CD4-positive, alpha-beta T cell treated with Interleukin-10 for 1 hour (primary cell): ENCODE data around the gene SPAG9.
"Not testable (repeated sequence)": the region's sequence is repeated elsewhere in the genome, so short reads cannot be mapped to it uniquely, and the experiment has no call there.

Experiments
- DNase-seq: peaks from one replicate; pipeline ENCODE4 v3.0.0-alpha.2; 2020

The SPAG9 gene

DNA sequence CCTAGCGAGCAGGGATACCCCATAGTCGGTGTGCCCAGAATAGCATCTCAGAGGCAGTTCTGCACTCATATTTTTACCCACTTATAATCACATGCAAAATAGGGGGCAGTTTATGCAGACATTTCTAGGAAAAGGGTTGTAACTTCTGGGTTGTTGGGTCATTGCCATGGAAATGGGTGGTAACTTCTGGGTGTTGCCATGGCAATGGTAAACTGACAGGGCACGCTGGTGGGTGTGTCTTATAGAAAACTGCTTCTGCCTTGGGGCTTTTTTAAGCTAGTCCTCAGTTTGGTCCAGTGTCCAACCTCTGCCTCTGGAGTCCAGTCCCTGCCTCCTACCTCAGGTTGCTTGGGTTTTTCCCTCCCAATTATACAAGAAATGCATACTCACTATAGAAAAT lies 7.4 kb upstream of the SPAG9 start:
- DNase-seq = peak; percentile 29

DNA sequence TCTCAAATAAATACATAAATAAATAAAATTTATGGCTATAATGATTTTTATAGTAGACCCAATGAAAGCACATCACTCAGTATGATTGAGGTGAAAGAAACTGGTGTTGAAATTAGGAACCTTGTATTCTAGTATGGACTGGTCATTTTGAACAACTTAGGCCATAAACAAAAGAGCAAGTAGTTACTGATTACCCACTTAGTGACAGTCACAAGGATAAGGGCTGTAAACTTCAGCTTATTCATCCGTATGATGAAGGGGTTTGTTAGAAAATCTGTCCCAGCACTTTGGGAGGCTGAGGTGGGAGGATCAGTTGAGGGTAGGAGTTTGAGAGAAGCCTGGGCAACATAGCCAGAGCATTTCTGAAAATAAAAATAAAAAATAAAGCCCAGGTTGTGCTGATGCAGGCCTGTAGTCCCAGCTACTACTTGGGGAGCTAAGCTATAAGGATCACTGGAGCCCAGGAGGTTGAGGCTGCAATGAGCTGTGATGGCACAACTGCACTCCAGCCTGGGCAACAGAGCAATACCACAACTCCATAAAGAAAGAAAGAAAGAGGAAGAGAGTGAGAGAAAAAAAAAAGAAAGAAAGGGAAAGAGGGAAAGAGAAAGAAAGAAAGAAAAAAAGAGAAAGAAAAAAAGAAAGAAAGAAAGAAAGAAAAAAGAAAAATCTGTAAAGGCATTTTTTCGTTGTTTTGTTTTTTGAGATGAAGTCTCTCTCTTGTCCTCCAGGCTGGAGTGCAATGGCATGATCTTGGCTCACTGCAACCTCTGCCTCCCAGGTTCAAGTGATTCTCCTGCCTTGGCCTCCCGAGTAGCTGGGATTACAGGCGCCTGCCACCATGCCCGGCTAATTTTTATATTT lies 4.2 kb upstream of the SPAG9 start:
- DNase-seq = no peak

DNA sequence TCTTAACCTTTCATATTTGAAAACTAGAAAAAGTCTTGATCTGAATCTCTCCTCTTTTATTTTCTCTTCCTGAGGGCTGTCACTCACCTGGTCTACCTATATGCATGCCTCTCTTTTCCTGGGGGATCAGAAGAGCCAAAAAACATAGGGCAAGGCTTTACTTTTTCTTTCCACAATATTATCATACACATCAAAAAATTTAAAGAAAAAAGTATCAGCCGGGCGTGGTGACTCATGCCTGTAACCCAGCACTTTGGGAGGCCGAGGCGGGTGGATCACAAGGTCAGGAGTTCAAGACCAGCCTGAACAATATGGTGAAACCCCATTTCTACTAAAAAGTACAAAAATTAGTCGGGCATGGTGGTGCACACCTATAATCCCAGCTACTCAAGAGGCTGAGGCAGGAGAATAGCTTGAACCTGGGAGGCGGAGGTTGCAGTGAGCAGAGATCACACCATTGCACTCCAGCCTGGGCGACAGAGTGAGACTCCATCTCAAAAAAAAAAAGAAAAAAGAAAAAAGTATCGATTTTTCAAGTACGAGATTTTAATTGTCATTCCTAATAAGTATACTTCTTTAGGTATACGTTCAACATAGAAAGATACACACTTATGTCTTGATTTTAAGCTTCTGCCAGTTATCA lies 1.9 kb upstream of the SPAG9 start:
- DNase-seq = not testable (repeated sequence)

DNA sequence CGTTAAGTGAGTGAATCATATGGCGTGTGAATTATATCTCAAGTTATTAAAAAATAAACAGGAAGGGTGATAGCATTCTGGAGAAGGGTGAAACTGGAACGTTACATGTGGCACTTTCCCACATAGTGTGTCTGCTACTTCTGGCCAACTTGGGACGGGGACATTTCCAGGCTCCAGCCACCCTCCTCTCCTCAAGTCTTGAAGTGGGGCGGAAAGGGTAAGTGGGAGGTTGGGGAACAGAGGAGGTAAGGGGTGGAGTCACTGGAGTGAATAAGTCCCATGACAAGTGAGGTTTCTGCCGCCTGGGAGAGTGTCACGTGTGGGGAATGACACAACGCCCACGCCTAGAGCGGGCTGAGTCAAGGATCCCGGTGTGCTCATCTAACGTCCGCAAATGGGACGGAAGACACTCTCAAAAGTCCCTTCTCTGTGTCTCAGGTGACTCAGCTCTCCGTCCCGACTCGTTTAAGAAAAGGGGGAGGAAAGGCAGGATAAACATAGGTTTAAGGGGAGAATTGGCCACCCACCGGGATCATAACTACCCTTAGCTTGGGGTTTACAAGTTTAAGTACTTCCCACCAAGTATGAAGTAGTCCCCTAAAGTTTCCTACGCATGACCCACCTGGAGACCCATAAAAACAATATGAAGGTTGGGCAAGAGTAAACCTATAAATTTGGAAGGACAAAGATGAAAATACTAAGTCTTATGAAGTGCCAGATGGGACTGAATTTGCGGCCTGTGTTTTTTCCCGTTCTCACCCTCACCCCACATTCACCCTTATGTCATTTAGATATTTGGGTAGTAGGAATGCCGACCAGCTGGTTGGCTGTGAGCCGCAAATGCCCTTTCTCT lies 1.2 kb upstream of the SPAG9 start:
- peak; percentile 76 for DNase-seq

DNA sequence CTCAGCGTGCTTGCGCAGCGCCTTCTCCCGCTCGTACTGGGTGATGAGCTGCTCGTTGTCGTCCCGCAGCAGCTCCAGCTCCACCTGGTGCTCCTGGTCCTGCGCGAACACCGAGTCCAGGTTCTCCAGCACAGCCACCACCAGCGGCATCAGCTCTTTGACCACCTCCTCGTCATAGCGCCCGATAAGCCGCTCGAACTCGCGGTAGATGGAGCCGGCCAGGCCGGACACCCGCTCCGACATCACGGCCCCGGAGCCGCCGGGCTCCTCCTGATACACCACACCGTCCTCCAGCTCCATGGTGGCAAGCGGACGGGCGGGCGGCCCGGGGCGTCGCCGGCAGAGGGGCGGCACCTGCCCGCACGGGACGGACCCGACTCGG lies 320 bp downstream of the SPAG9 start:
- peak; percentile 59 for DNase-seq

DNA sequence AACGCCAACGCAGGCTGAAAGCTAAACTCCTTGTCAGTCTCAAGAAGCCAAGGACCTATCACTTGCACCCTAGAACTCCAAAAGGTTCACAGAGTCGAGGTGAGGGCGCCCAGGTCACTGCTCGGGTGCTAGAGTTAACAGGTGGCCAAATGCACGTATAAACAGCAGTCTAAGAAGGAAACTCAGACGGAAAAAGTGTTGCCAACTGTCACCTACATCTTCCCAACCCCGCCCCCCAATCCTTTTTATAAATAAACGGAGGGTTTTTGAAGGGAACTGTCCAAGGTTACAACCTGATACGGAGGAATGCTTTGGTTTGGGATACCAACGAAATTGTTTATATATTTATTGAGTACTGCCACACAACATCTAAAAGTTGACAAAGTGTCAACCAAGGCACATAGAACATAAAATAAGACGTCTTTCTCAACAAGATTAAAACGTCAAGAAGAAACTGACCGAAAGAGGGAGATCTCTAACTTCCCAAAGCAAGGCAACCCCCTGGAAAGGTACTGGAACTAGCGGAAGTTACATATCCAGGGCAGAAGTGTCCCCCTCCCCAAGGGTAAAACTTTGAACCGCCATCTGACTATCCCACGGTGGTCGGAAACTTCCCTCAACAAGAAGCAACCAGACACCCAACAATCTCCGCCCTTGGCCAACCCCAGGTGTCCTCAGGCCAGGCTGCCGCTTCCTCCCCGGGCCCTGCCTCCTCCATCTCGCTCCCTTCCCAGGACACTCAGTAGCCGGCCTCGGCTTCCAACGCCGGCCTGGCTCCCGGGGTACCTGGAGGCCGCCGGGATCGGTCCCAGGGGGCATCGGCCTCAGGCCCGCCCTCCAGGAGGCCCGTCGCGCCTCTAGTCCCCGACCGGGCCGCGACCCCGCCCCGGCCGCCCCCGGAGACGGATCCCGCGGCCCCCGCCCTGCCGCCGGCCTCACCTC lies 982 bp downstream of the SPAG9 start:
- DNase-seq = peak; percentile 45

DNA sequence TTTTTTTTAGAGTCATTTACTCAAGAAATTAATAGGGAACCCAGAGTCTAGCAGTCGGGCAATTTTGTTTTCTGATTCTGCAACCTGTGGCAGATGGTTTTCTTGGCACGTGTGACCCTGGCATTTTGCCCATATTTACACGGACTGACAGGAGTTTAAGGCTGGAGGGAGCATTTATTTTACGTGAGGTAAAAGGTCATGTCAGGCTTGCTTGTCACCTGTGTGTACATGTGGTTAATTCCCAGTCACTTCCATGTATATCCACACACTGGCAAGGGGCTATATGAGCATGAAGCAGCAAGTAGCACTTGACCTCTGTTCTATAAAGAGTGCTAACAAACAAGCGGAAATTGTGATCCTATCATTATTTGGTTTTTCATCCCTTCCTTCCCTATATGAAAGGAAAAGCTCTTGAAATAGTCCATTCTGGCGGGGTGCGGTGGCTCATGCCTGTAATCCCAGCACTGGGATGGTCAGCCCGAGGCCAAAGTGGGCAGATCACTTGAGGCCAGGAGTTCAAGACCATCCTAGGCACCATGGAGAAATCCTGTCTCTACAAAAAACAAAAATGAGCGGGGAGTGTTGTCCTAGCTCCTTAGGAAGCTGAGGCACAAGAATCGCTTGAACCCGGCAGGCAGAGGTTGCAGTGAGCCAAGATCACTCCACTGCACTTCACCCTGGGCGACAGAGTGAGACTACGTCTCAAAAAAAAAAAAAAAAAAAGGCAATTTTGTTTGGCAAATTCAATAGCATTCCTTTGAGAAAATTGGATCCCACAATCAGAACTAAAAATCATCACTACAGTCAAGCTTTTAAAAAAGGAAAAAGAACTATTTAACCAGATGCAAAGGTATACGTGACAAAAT lies 2.1 kb downstream of the SPAG9 start:
- peak; percentile 19 for DNase-seq

DNA sequence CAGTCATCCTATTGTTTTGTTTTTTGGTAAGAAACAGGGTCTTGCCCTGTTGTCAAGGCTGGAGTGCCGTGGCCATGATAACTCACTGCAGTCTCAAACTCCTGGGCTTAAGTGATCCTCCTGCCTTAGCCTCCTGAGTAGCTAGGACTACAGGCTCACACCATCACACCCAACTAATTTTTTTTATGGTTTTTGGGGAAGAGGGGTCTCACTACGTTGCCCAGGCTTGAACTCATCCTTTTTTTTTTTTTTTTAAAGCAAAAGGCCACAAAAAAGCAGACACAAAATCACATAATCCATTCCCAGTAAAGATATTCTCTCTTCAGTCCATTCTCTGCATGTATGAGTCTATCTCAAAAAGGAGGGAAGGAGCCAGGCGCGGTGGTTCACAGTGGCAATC lies 5.5 kb downstream of the SPAG9 start:
- DNase-seq = no peak

DNA sequence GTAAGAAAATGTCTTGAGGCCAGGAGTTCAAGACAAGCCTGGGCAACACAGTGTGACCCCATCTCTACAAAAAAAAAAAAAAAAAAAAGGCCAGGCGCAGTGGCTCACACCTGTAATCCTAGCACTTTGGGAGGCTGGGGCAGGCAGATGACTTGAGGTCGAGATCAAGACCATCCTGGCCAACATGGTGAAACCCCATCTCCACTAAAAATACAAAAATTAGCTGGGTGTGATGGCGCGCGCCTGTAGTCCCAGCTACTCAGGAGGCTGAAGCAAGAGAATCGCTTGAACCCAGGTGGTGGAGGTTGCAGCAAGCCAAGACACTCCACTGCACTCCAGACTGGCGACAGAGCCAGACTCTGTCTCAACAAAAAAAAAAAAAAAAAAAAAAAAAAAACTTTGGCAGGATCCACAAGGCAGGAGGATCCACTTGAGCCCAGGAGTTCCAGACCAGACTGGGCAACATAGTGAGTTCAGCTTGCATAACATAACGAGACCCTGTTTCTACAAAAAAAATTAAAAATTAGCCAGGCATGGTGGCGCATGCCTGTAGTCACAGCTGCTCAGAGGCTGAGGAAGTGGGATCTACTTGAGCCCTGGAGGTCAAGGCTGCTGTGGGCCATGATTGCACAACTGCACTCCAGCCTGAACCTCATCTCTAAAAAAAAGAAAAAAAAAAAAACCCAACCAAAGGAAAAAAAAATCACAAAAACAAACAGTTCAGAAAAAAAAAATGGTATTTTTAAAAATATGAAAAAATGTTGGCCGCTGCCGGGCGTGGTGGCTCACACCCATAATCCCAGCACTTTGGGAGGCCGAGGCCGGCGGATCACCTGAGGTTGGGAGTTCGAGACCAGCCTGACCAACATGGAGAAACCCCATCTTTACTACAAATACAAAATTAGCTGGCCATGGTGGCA lies 8.1 kb downstream of the SPAG9 start:
- not testable (repeated sequence) for DNase-seq

DNA sequence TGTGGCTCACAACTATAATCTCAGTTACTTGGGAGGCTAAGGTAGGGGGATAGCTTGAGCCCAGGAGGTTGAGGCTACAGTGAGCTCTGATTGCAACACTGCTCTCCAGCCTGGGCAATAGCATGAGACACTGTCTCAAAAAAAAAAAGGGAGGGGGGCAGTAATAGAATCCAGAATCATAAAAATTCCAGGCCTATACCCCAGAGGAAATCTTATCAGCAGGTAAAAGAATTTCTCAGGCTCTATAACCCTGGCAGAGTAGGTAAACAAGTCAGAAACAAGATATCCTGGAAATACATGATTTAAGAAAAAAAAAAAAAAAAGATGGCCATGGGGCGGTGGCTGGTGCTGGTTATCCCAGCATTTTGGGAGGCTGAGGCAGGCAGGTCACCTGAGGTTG lies 12.9 kb downstream of the SPAG9 start:
- no peak for DNase-seq

DNA sequence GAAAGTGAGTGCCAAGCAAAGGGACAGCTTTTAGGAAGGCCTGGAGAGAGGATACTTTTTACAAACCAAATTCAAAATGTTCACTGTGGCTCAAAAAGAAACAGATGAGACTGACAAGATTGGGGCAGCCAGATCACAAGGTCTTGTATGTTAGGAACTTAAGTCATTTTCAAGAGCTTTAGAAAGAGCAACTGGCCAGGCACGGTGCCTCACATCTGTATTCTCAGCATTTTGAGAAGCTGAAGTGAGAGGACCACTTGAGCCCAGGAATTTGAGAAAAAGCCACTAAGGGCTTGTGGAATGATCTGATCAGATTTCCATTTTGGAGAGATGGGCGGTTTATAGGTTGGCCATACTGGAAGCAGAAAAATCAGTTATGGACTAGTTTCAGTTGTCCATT lies 17.2 kb downstream of the SPAG9 start:
- DNase-seq = no peak

DNA sequence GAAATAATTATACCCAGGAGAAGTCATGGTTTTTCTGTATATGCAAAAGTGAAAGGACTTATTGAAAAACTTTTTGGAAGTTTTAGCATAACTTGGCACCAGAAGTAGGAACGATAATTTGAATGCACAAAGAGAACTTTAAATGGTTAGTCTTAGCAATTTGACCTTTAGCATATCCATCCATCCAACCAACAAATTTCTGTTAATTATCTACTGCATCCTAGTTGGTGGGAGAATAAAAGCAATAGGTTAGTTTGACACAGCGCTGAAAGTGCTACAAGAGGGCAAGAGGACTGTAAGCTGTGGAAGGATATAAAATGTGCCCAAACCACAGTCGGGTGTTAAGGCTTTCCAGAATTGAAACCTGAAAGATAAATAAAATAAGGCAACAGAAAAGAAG lies 17.6 kb downstream of the SPAG9 start:
- no peak for DNase-seq

DNA sequence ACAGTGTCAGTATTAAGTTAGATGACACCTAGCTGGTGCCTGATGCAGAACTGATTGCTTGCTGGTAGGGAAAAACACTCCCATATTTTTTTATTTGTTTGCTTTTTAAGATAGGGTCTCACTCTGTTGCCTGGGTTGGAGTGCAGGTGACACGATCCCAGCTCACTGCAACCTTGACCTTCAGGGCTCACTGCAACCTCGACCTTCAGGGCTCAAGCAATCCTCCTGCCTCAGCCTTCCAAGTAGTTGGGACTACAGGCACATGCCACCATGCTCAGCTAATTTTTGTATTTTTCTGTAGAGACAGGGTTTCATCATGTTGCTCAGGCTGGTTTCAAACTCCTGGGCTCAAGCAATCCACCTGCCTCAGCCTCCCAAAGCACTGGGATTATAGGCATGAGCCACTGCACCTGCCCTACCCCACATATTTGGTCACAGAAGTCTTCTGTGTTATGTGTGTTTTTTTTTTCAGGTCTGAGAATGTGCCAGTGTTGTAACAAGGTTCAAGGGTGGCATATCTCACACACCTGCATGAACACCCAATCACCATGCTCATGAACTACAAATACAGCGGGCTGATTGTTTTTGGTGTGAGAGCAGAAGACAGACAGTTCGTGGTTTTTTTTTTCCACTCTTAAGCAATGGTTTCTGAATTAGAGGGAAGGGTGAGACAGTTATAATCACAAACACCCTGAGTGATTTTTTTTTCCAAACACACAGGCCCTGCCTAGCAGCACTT lies 22.8 kb downstream of the SPAG9 start:
- DNase-seq = no peak

DNA sequence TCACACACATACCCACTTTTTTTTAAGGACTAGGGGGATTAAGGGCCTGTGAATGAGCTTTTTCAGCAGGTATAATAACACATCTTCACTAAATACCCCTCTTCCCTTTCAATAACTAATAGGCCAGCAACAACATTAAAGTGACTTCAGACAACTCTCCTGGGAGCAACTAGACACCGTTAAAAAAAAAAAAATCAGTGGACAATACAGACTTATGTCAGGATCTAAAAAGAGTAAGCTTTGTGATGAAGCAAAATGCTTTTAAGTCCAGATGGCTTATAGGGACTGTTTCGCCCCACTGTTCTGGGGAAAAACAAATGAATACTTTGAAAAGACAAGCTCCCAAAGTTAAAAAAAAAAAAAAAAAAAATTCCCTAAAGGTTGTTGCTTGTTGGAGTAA lies 29.0 kb downstream of the SPAG9 start:
- DNase-seq = no peak

DNA sequence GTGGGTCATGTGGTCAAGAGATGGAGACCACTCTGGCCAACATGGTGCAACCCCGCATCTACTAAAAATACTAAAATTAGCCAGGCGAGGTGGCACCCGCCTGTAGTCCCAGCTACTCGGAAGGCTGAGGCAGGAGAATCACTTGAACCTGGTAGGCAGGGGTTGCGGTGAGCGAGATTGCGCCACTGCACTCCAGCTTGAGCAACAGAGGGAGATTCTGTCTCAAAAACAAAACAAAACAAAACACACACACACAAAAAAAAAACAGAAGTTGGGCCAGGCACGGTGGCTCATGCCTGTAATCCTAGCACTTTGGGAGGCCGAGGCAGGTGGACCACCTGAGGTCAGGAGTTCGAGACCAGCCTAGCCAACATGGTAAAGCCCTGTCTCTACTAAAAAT lies 31.8 kb downstream of the SPAG9 start:
- DNase-seq = not testable (repeated sequence)

DNA sequence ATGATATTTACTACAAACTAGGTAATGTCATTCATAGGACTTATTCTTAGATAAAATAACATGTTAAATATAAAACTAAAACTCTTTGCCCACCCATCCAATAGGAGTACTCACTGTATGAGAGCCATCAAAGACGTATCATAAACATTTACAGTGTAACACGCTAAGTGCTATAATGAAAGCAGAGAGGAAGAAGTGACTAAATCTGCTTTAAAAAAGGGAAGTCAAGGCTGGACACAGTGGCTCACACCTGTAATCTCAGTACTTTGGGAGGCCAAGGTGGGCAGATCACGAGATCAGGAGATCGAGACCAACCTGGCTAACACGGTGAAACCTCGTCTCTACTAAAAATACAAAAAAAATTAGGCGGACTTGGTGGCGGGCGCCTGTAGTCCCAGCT lies 32.4 kb downstream of the SPAG9 start:
- DNase-seq = no peak

DNA sequence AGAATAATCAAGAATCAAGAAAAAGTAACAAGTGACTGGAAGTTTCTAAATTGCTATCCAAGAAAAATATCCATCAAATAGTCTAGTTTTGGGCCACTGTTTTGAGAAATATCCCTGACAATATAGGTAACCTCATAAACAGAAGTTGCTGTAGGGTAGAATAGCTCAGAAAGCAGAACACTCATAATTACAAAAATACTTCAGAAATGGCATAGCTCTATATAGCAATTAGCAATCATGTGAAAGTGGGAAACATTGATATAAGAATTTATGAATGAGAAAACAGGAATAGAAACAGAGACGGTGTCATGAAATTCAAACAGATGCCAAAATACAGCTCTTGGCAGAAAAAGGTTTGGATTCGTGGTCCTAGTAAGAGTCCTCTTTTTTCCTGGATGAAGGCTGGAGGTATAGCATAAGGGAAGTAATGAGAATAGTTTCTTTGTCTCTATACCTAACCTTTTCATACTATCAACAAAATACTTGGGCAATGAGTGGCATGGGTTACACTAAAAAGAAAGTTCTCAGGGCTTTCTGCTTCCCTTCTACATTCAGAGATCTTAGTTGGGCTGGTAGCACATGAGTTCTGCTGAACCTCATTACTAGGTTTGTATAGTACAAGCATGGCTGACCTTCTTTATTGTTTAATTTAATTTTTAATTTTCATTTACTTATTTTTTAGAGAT lies 33.5 kb downstream of the SPAG9 start:
- DNase-seq = no peak

DNA sequence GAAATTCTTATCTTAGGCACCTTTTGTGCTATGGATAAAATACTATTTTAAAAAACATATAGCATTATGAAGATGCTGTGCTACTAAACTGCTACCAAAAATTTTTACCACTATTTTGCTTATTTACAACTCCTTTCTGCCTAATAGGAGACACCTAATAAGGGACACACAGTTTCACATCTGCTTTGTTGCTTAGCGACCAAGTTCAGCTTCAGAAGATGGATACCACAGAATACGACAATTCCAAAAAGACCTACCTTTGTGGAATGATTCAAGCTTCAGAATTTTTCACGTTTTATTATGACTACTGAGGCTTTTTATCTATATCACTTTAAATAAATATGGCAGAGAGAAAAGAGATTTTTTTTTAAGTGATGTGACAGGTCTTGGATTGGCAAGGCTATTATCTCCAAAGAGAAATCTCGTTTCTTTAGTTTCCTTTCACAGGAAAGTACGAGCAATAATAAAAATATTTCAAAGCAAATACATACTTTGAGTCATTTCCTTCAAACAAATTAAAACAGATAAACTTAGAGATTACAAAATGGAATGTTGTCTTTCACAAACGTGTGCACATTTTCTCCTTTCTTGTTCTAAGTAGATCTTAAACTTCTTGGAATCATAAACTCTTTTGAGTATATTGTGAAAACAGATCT lies 35.4 kb downstream of the SPAG9 start:
- no peak for DNase-seq
